Trophoblast cell (in vitro differentiated cells and primary cell): ENCODE data around the gene PRDM16.

Source experiments
- DNase-seq, 2 donors: peaks; one replicate each; pipeline ENCODE4 v3.0.0-alpha.2; 2016
- H2AFZ ChIP-seq: 2 replicates; pipeline ENCODE4 v1.6.1; 2013; ENCODE audit warnings: low read length, moderate library complexity, mild to moderate bottlenecking; ENCODE audit not compliant: insufficient read depth, poor library complexity
- H2AK5ac ChIP-seq: 2 replicates; pipeline ENCODE4 v1.6.1; 2013; ENCODE audit warnings: mild to moderate bottlenecking, low read length
- H2BK120ac ChIP-seq: 2 replicates; pipeline ENCODE4 v1.6.1; 2013; ENCODE audit warnings: low read length, mild to moderate bottlenecking, moderate library complexity; ENCODE audit not compliant: insufficient read depth, poor library complexity
- H2BK12ac ChIP-seq: 2 replicates; pipeline ENCODE4 v1.6.1; 2013; ENCODE audit warnings: mild to moderate bottlenecking, low read length, moderate library complexity
- H2BK5ac ChIP-seq: 2 replicates; pipeline ENCODE4 v1.6.1; 2013; ENCODE audit warnings: low read length, low read depth, moderate library complexity, mild to moderate bottlenecking; ENCODE audit not compliant: poor library complexity
- H3K14ac ChIP-seq: 2 replicates; pipeline ENCODE4 v1.6.1; 2013; ENCODE audit warnings: mild to moderate bottlenecking, low read length
- H3K18ac ChIP-seq: 2 replicates; pipeline ENCODE4 v1.6.1; 2013; ENCODE audit warnings: mild to moderate bottlenecking, low read length
- H3K23ac ChIP-seq: 2 replicates; pipeline ENCODE4 v1.6.1; 2013; ENCODE audit warnings: low read length
- H3K27ac ChIP-seq: 2 replicates; pipeline ENCODE4 v1.5.1; 2013; ENCODE audit warnings: low read depth, mild to moderate bottlenecking, inconsistent platforms, low read length, moderate library complexity
- H3K27me3 ChIP-seq: 2 replicates; pipeline ENCODE4 v1.6.1; 2013; ENCODE audit warnings: inconsistent platforms, mild to moderate bottlenecking, low read length, moderate library complexity; ENCODE audit not compliant: insufficient read depth
- H3K36me3 ChIP-seq, 2 experiments: 1 replicate in 1 of 2; 2 replicates in 1 of 2; pipeline ENCODE4 v1.6.1; 2013; ENCODE audit warnings: low read length in 2 of 2, mild to moderate bottlenecking in 2 of 2, moderate library complexity in 1 of 2; ENCODE audit not compliant: insufficient read depth in 2 of 2, control insufficient read depth in 1 of 2
- H3K4ac ChIP-seq: 2 replicates; pipeline ENCODE4 v1.6.1; 2013; ENCODE audit warnings: low read depth, mild to moderate bottlenecking, low read length, moderate library complexity
- H3K4me1 ChIP-seq, 2 experiments: 1 replicate in 1 of 2; 2 replicates in 1 of 2; pipeline ENCODE4 v1.6.1; 2013; ENCODE audit warnings: low read length in 2 of 2, mild to moderate bottlenecking in 2 of 2, moderate library complexity in 1 of 2; ENCODE audit not compliant: insufficient read depth in 2 of 2, control insufficient read depth in 1 of 2
- H3K4me2 ChIP-seq: 2 replicates; pipeline ENCODE4 v1.6.1; 2013; ENCODE audit warnings: inconsistent platforms, mild to moderate bottlenecking, low read length, moderate library complexity
- H3K4me3 ChIP-seq: 2 replicates; pipeline ENCODE4 v1.5.1; 2013; ENCODE audit warnings: mild to moderate bottlenecking, low read depth, low read length, inconsistent platforms
- H3K79me1 ChIP-seq: one replicate; pipeline ENCODE4 v1.6.1; 2013; ENCODE audit warnings: low read length
- H3K79me2 ChIP-seq: 2 replicates; pipeline ENCODE4 v1.6.1; 2013; ENCODE audit warnings: low read length, mild to moderate bottlenecking; ENCODE audit not compliant: control insufficient read depth, insufficient read depth, poor library complexity
- H3K9ac ChIP-seq: 2 replicates; pipeline ENCODE4 v1.6.1; 2013; ENCODE audit warnings: mild to moderate bottlenecking, low read length
- H3K9me3 ChIP-seq: 2 replicates; pipeline ENCODE4 v1.6.1; 2013; ENCODE audit warnings: low read depth, mild to moderate bottlenecking, control low read depth, inconsistent platforms, low read length; ENCODE audit not compliant: insufficient read depth
- H4K12ac ChIP-seq: 2 replicates; pipeline ENCODE4 v1.6.1; 2013; ENCODE audit warnings: low read depth, mild to moderate bottlenecking, low read length, moderate library complexity
- H4K8ac ChIP-seq: 2 replicates; pipeline ENCODE4 v1.6.1; 2013; ENCODE audit warnings: low read depth, mild to moderate bottlenecking, low read length, moderate library complexity
- H4K91ac ChIP-seq: one replicate; pipeline ENCODE4 v1.6.1; 2013; ENCODE audit warnings: low read depth, mild to moderate bottlenecking, low read length, moderate library complexity
- WGBS: extraction: QIAGEN DNeasy Blood & Tissue Kit; methylation state at CpG from one replicate; pipeline ENCODE4 v1.1.7; 2013; ENCODE audit warnings: missing lambda C conversion rate; ENCODE audit not compliant: insufficient read length, insufficient coverage; ENCODE audit errors: extremely low coverage; 5-methylcytosine and 5-hydroxymethylcytosine counted together

PRDM16 gene

DNA sequence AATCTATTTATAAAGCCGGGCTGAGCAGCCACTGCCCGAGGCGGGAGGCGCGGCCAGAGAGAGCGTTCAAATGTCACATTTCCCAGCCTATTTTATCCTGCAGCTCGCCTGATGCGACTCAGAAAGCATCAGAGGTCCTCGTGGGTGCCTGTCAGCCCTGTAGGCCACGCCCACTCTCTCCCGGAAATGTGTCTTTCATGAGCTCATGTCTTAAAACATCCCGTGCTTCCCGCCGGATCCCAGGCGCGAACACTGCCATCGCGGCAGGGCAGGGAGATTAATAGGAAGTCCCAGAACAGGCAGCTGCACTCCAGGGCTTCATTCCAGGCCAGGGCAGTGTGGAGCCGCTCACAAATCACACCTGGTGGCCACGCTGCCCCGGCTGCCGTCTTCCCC, 117.5 kb downstream of the PRDM16 start:
- H2AK5ac ChIP-seq: no peak overlapping the region
- H4K12ac ChIP-seq: no peak overlapping the region
- H3K4me1 ChIP-seq: no peaks in the 10 kb centered on the region
- no peaks in the 10 kb centered on the region for H3K79me1 ChIP-seq
- no CpG with 5 or more reads among the region's 22 CpGs for WGBS
- no peak overlapping the region for H3K23ac ChIP-seq
- no peak overlapping the region for H2BK12ac ChIP-seq
- no peak overlapping the region for H3K4me3 ChIP-seq
- no peaks in the 10 kb centered on the region for H3K79me2 ChIP-seq
- no peak overlapping the region for H4K91ac ChIP-seq
- peaks cover under 1% of the 10 kb centered on the region for H3K27me3 ChIP-seq
- H4K8ac ChIP-seq: no peak overlapping the region
- no peak overlapping the region for H3K4me2 ChIP-seq
- H2AFZ ChIP-seq: no peak overlapping the region
- no peak overlapping the region for H3K14ac ChIP-seq
- no peak overlapping the region for H3K27ac ChIP-seq
- no peak for DNase-seq
- no peaks in the 10 kb centered on the region for H3K36me3 ChIP-seq
- peaks cover 14% of the 10 kb centered on the region for H3K9me3 ChIP-seq
- no peak overlapping the region for H2BK5ac ChIP-seq
- no peak overlapping the region for H3K4ac ChIP-seq
- no peak overlapping the region for H2BK120ac ChIP-seq
- H3K9ac ChIP-seq: no peak overlapping the region
- no peak overlapping the region for H3K18ac ChIP-seq

DNA sequence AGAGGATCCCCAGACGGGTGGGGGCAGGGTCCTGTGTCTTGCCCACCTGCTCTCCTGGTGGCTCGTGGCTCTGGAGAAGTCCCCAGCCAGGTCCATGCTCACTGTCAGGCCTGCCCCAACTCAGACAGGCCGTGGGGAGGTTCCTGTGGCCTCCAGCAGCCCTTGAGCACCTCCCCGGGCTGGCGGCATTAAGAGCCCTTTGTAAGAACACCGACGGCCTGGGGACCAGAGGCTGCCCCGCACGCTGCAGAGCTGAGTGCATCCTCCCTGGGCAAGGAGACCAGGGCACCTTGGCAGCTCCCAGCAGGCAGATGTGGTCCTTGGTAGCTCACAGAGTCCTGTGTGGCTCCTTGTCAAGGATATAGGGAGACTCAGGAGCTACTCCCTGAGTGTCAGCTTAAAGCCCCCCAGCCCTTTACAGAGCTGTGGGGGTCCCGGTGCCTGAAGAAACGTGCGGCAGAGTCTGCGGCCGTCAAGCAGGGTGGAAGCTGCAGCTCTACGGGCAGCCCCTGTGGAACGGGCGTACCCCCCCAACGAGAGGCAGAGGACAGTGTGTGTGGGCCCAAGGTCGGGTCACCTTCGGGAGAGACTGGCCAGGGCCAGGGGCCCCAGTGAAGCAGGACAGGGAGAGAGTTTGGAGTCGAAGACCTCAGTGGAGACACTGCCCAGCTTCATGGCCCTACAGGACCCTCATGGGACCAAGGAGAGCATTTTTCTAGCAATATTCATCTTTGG, 118.6 kb downstream of the PRDM16 start:
- Histone ChIP-seq H3K9me3 (peaks cover 18% of the 10 kb centered on the region), H3K4me3 (no peak overlapping the region), H4K12ac (no peak overlapping the region), H3K27ac (no peak overlapping the region), H3K9ac (no peak overlapping the region), H4K91ac (no peak overlapping the region), H2BK12ac (no peak overlapping the region), H3K79me1 (no peaks in the 10 kb centered on the region), H3K36me3 (no peaks in the 10 kb centered on the region), H3K18ac (no peak overlapping the region), H3K27me3 (peaks cover 2% of the 10 kb centered on the region), H2AFZ (no peak overlapping the region), H3K4me1 (no peaks in the 10 kb centered on the region), H2BK120ac (no peak overlapping the region), H2AK5ac (no peak overlapping the region), H3K4ac (no peak overlapping the region), H3K14ac (no peak overlapping the region), H2BK5ac (no peak overlapping the region), H4K8ac (no peak overlapping the region), H3K4me2 (no peak overlapping the region), H3K23ac (no peak overlapping the region), H3K79me2 (no peaks in the 10 kb centered on the region)
- no CpG with 5 or more reads among the region's 21 CpGs for WGBS
- no peak for DNase-seq

DNA sequence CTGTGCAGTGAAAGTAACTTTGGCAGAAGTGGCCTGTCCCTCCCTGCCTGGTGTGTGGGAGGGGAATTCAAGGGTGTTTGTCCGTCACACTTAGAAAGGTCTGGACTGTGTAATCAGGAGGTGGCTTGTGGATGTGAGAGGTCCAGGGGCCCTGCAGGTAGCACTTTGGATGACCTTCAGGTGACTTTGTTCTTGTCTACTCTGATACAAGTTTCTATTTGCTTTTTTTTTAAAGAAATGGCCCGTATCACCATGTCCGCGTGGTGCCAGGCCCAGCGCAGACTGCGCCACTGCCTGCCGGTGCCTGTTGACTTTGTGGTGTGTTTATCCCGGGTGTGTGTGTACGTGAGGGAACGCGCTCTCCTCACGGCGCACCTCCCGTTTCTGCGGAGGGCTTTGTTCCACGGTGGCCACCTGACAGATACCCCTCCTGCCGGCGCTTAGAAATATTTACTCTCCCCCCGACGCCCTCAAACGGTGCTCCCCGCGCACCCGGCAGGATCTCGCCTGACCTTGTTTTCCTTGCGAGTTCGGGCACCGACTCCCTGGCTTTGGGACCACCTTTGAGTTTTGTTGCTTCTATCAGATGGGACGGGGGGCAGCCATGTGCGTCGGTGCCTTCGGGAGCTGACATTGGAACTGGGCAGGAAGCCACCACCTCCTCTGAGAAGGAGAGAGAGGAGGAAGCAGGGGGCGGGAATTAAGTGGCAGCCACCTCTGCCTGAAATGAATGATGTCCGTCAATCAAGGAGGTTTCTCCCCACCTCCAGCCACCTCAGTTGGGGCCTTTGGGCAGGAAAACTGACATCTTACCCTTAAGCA, 119.4 kb downstream of the PRDM16 start:
- no peak for DNase-seq
- Histone ChIP-seq H2BK5ac (no peak overlapping the region), H4K8ac (no peak overlapping the region), H3K18ac (no peak overlapping the region), H2BK120ac (no peak overlapping the region), H3K14ac (no peak overlapping the region), H3K4me1 (no peaks in the 10 kb centered on the region), H3K27me3 (peaks cover 2% of the 10 kb centered on the region), H3K36me3 (no peaks in the 10 kb centered on the region), H3K79me1 (no peaks in the 10 kb centered on the region), H3K4me3 (no peak overlapping the region), H3K9me3 (peaks cover 25% of the 10 kb centered on the region), H2AFZ (no peak overlapping the region), H4K91ac (no peak overlapping the region), H2AK5ac (no peak overlapping the region), H3K4ac (no peak overlapping the region), H2BK12ac (no peak overlapping the region), H3K23ac (no peak overlapping the region), H4K12ac (no peak overlapping the region), H3K79me2 (no peaks in the 10 kb centered on the region), H3K27ac (no peak overlapping the region), H3K4me2 (no peak overlapping the region), H3K9ac (no peak overlapping the region)
- no CpG with 5 or more reads among the region's 34 CpGs for WGBS

DNA sequence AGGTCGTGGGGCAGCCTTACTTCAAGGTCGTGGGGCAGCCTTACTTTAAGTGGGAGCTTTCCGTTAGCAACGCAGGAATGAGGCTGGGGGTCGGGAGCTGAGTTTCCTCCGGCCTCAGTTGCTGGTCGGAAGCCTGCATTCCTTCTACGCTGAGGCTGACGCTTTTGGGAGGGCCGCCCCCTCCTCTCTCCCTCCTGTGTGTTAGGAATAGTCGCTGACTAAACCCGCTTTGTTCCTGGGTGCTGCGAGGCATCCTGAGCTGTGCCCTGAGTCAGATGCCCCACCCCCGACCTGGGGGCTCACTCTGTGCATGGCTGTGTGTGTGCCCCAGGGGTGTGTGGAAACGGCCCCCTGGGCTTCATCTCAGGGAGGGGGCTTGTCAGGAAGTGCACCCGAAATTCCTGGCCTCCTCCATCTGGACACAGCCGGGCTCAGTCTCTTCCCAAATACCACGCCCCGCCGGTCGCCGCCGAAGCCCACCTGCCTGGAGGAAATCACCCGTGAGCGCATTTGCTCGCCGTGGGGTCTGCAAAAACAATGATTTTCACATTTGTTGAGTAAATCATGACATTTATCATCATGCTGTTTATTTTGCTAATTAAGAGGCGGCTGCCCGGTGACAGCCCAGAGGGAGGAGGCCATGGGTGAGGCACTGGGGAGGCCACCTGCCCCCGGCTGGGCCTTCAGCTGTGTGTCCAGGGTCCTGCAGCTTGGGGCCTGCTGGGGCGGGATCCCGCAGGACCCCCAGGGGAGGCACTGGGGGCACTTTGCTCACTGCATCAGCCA, 121.4 kb downstream of the PRDM16 start:
- no peak overlapping the region for H3K4ac ChIP-seq
- H3K9ac ChIP-seq: no peak overlapping the region
- no peak overlapping the region for H3K23ac ChIP-seq
- H4K8ac ChIP-seq: no peak overlapping the region
- peaks cover 2% of the 10 kb centered on the region for H3K27me3 ChIP-seq
- H2AK5ac ChIP-seq: no peak overlapping the region
- no peak overlapping the region for H3K27ac ChIP-seq
- H3K18ac ChIP-seq: no peak overlapping the region
- no peaks in the 10 kb centered on the region for H3K36me3 ChIP-seq
- WGBS: no CpG with 5 or more reads among the region's 32 CpGs
- no peak overlapping the region for H2BK5ac ChIP-seq
- peaks cover 28% of the 10 kb centered on the region for H3K9me3 ChIP-seq
- no peak for DNase-seq
- H3K14ac ChIP-seq: no peak overlapping the region
- no peak overlapping the region for H2BK12ac ChIP-seq
- H4K12ac ChIP-seq: no peak overlapping the region
- H2BK120ac ChIP-seq: no peak overlapping the region
- H3K79me2 ChIP-seq: no peaks in the 10 kb centered on the region
- H3K4me1 ChIP-seq: no peaks in the 10 kb centered on the region
- peak overlapping the region; percentile 35 for H3K4me3 ChIP-seq
- no peak overlapping the region for H4K91ac ChIP-seq
- no peak overlapping the region for H2AFZ ChIP-seq
- no peak overlapping the region for H3K4me2 ChIP-seq
- no peaks in the 10 kb centered on the region for H3K79me1 ChIP-seq
